ENCODE data around the gene DLGAP1. TPM values are rescaled to one million over a fixed set of nuclear protein-coding genes. Genes with fewer than 3 reads are reported as not detected.

The DLGAP1 gene
- total and polyA plus RNA-seq, 10 of the 15 experiments (the other 5 are each of a cell fraction or from before 2014, with no cell fraction given) = 0.23 to 27.6 (median 1.9) TPM

DNA sequence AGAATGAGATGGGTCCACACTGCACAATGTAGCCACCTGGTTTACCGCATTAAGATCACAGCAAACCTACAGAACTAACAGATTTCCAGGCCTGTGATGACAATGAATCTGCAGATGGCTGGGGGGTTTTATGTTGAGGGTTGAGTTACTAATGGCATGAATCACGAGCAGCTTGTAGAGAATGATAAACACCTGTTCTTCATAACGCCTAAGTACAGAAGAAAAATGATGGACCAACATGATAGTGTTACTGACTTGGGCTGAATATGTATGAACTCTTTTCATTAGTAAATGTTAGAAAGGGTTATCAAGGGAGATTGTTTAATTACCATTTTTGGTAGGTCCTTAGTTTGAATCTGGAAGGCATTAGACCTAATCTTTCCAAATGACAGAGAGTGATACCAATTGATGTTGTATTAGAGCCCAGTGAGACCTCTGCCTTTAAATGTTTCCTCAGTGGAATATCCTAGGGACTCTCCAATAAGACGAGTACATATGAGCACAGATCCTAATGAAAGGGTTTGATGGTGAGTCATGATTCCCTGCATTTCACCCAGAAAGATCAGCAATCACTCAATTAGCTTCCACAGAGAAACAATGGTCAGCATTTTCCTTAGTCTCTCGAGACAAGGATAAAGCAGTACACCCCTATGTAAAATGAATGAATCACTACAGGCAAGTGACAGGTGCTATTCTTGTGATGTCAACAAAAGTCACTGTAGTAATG, 243.8 kb downstream of the DLGAP1 start:
- H3K4me2 ChIP-seq (ENCODE audit: control insufficient read depth, insufficient read depth) = no peak overlapping the region
- no peak overlapping the region for H3K27ac ChIP-seq (ENCODE audit: control insufficient read depth, insufficient read depth)
- intact Hi-C loops (cut with micrococcal nuclease; ENCODE audit: unreplicated experiment) = no loop called here
- no peaks in the 10 kb centered on the region for H3K79me2 ChIP-seq (ENCODE audit: control insufficient read depth, insufficient read depth, low read length)
- FAIRE-seq = no peak
- ATAC-seq = peak; percentile 57
- H4K20me1 ChIP-seq (ENCODE audit: control insufficient read depth, insufficient read depth) = no peaks in the 10 kb centered on the region
- RAD21 ChIA-PET (ENCODE audit: unreplicated experiment) = interaction anchor here (0.9 to 1.6 kb wide), 3 partner anchors 24 to 429 kb away, joined by 3 read pairs; no protein-coding TSS in a partner anchor
- CTCF ChIA-PET = interaction anchor here (0.6 to 2.0 kb wide), 7 partner anchors 12 to 83 kb away, joined by 3 to 9 read pairs (median 4); no protein-coding TSS in a partner anchor
- H3K27me3 ChIP-seq (replicated peaks in 1 of 2; ENCODE audit: control insufficient read depth in 2 of 2, insufficient read depth in 2 of 2, low read length in 1 of 2) = no peaks in the 10 kb centered on the region
- H3K4me1 ChIP-seq (ENCODE audit: control insufficient read depth, insufficient read depth, low read length) = no peaks in the 10 kb centered on the region
- POLR2A ChIA-PET = interaction anchor here (0.5 to 0.8 kb wide), 2 partner anchors 21 to 763 kb away, joined by 4 to 7 read pairs; no protein-coding TSS in a partner anchor
- H3K9me3 ChIP-seq (replicated peaks; ENCODE audit: control insufficient read depth, insufficient read depth, low read length) = no peaks in the 10 kb centered on the region; the same call in 2 of the 3 replicates
- H3K4me3 ChIP-seq = no peak overlapping the region
- WGBS (ENCODE audit: insufficient coverage, insufficient replicate concordance, low lambda C conversion rate, missing lambda C conversion rate) = 12% methylated on average over 5 of the region's 5 CpGs
- H3K9ac ChIP-seq (ENCODE audit: control insufficient read depth, insufficient read depth, low read length) = no peak overlapping the region
- SMC1A ChIA-PET (ENCODE audit: uncharacterized antibody, unreplicated experiment) = interaction anchor here (0.8 to 6.3 kb wide), 14 partner anchors 8 to 140 kb away, joined by 3 to 28 read pairs (median 3); no protein-coding TSS in a partner anchor
- in situ Hi-C loops (cut with MboI) = no loop called here
- H2AFZ ChIP-seq (ENCODE audit: control insufficient read depth, low read depth, low read length) = no peak overlapping the region
- BruUV-seq (replicated peaks) = no TSS peak
- H3K36me3 ChIP-seq (ENCODE audit: control insufficient read depth in 2 of 2, insufficient read depth in 2 of 2, low read length in 1 of 2) = no peaks in the 10 kb centered on the region
- DNase-seq (ENCODE audit: low read depth, low spot score) = no peak
- TF ChIP-seq, protein P1, sequence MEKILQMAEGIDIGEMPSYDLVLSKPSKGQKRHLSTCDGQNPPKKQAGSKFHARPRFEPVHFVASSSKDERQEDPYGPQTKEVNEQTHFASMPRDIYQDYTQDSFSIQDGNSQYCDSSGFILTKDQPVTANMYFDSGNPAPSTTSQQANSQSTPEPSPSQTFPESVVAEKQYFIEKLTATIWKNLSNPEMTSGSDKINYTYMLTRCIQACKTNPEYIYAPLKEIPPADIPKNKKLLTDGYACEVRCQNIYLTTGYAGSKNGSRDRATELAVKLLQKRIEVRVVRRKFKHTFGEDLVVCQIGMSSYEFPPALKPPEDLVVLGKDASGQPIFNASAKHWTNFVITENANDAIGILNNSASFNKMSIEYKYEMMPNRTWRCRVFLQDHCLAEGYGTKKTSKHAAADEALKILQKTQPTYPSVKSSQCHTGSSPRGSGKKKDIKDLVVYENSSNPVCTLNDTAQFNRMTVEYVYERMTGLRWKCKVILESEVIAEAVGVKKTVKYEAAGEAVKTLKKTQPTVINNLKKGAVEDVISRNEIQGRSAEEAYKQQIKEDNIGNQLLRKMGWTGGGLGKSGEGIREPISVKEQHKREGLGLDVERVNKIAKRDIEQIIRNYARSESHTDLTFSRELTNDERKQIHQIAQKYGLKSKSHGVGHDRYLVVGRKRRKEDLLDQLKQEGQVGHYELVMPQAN (conservative IDR thresholded peaks at IDR 0.05) = no peak
- no peak for TF ChIP-seq TCF3 (IDR thresholded peaks at IDR 0.05; ENCODE audit: borderline replicate concordance, insufficient read depth, low read depth, low read length)
- TF ChIP-seq IKZF2 (IDR thresholded peaks at IDR 0.05) = no peak
- TF ChIP-seq, protein P2, sequence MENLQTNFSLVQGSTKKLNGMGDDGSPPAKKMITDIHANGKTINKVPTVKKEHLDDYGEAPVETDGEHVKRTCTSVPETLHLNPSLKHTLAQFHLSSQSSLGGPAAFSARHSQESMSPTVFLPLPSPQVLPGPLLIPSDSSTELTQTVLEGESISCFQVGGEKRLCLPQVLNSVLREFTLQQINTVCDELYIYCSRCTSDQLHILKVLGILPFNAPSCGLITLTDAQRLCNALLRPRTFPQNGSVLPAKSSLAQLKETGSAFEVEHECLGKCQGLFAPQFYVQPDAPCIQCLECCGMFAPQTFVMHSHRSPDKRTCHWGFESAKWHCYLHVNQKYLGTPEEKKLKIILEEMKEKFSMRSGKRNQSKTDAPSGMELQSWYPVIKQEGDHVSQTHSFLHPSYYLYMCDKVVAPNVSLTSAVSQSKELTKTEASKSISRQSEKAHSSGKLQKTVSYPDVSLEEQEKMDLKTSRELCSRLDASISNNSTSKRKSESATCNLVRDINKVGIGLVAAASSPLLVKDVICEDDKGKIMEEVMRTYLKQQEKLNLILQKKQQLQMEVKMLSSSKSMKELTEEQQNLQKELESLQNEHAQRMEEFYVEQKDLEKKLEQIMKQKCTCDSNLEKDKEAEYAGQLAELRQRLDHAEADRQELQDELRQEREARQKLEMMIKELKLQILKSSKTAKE (IDR thresholded peaks at IDR 0.05; ENCODE audit: low read depth, poor library complexity, severe bottlenecking) = no peak
- TF ChIP-seq, protein P3, sequence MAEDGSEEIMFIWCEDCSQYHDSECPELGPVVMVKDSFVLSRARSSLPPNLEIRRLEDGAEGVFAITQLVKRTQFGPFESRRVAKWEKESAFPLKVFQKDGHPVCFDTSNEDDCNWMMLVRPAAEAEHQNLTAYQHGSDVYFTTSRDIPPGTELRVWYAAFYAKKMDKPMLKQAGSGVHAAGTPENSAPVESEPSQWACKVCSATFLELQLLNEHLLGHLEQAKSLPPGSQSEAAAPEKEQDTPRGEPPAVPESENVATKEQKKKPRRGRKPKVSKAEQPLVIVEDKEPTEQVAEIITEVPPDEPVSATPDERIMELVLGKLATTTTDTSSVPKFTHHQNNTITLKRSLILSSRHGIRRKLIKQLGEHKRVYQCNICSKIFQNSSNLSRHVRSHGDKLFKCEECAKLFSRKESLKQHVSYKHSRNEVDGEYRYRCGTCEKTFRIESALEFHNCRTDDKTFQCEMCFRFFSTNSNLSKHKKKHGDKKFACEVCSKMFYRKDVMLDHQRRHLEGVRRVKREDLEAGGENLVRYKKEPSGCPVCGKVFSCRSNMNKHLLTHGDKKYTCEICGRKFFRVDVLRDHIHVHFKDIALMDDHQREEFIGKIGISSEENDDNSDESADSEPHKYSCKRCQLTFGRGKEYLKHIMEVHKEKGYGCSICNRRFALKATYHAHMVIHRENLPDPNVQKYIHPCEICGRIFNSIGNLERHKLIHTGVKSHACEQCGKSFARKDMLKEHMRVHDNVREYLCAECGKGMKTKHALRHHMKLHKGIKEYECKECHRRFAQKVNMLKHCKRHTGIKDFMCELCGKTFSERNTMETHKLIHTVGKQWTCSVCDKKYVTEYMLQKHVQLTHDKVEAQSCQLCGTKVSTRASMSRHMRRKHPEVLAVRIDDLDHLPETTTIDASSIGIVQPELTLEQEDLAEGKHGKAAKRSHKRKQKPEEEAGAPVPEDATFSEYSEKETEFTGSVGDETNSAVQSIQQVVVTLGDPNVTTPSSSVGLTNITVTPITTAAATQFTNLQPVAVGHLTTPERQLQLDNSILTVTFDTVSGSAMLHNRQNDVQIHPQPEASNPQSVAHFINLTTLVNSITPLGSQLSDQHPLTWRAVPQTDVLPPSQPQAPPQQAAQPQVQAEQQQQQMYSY (CRISPR knock-in tag; IDR thresholded peaks at IDR 0.05) = no peak
- no peak for TF ChIP-seq ZNF24 (IDR thresholded peaks at IDR 0.05)
- TF ChIP-seq, protein P4, sequence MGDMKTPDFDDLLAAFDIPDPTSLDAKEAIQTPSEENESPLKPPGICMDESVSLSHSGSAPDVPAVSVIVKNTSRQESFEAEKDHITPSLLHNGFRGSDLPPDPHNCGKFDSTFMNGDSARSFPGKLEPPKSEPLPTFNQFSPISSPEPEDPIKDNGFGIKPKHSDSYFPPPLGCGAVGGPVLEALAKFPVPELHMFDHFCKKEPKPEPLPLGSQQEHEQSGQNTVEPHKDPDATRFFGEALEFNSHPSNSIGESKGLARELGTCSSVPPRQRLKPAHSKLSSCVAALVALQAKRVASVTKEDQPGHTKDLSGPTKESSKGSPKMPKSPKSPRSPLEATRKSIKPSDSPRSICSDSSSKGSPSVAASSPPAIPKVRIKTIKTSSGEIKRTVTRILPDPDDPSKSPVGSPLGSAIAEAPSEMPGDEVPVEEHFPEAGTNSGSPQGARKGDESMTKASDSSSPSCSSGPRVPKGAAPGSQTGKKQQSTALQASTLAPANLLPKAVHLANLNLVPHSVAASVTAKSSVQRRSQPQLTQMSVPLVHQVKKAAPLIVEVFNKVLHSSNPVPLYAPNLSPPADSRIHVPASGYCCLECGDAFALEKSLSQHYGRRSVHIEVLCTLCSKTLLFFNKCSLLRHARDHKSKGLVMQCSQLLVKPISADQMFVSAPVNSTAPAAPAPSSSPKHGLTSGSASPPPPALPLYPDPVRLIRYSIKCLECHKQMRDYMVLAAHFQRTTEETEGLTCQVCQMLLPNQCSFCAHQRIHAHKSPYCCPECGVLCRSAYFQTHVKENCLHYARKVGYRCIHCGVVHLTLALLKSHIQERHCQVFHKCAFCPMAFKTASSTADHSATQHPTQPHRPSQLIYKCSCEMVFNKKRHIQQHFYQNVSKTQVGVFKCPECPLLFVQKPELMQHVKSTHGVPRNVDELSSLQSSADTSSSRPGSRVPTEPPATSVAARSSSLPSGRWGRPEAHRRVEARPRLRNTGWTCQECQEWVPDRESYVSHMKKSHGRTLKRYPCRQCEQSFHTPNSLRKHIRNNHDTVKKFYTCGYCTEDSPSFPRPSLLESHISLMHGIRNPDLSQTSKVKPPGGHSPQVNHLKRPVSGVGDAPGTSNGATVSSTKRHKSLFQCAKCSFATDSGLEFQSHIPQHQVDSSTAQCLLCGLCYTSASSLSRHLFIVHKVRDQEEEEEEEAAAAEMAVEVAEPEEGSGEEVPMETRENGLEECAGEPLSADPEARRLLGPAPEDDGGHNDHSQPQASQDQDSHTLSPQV (IDR thresholded peaks at IDR 0.05) = no peak
- no peak for TF ChIP-seq ZNF217 (IDR thresholded peaks at IDR 0.05)
- TF ChIP-seq RBBP5 (conservative IDR thresholded peaks at IDR 0.05) = no peak
